ENCODE results near the gene SDHAF1. TPM values are rescaled to one million over a fixed set of nuclear protein-coding genes. Genes with fewer than 3 reads are reported as not detected.

The SDHAF1 gene
- total RNA-seq, 1 donor from 2014 or later = 4.6 TPM

GRCh38 chr19:36008336-36008978 is 13.5 kb downstream of the SDHAF1 start, which contains the start of gene SYNE4:
SYNE4 (minus strand) TSS chr19:36008813; CDS start chr19:36008681, 132 bp downstream.
- Mint-ChIP-seq H3K27me3 (ENCODE audit: insufficient read depth, low read depth) (peaks cover 13% of the 10 kb centered on the region), H3K27ac (peak within 1 kb of the TSS; percentile 78), H3K36me3 (no peaks in the 10 kb centered on the region), H3K4me1 (peaks cover 17% of the 10 kb centered on the region), H3K4me3 (peak within 1 kb of the TSS; percentile 76), H3K9me3 (peaks cover 4% of the 10 kb centered on the region)
- Histone ChIP-seq H3K27me3 (no peaks in the 10 kb centered on the region), H4K20me1 (ENCODE audit: low read depth) (no peaks in the 10 kb centered on the region), H3K27ac (no peak within 1 kb of the TSS), H3K4me3 (peak within 1 kb of the TSS; percentile 55), H3K36me3 (no peaks in the 10 kb centered on the region), H3K4me2 (peak within 1 kb of the TSS; percentile 94), H3K9me3 (ENCODE audit: low read depth) (no peaks in the 10 kb centered on the region), H2AFZ (replicated peaks) (no peak within 1 kb of the TSS), H3F3A (ENCODE audit: low read depth) (peaks cover 8% of the 10 kb centered on the region), H3K79me2 (ENCODE audit: low read depth) (peaks cover 9% of the 10 kb centered on the region), H3K4me1 (peaks cover 16% of the 10 kb centered on the region), H3K9ac (no peak within 1 kb of the TSS)
- TF ChIP-seq CTCF (IDR thresholded peaks at IDR 0.05) (no peak), EZH2 (IDR thresholded peaks at IDR 0.05) (no peak), EZH2phosphoT487 (IDR thresholded peaks at IDR 0.05) (no peak)
- peak; percentile 75 for DNase-seq (ENCODE audit: low spot score)

- peak; percentile 84 for DNase-seq (ENCODE audit: low spot score)
- H3K9me3 Mint-ChIP-seq = peaks cover 4% of the 10 kb centered on the region
- Histone ChIP-seq H3K9ac (no peak overlapping the region), H3K27me3 (no peaks in the 10 kb centered on the region), H3K79me2 (ENCODE audit: low read depth) (peaks cover 13% of the 10 kb centered on the region), H3K4me3 (peak overlapping the region; percentile 55), H3K9me3 (ENCODE audit: low read depth) (no peaks in the 10 kb centered on the region), H3K27ac (no peak overlapping the region), H3K4me1 (peaks cover 17% of the 10 kb centered on the region), H2AFZ (replicated peaks) (no peak overlapping the region), H3K36me3 (no peaks in the 10 kb centered on the region), H3K4me2 (peak overlapping the region; percentile 94), H3F3A (ENCODE audit: low read depth) (peaks cover 8% of the 10 kb centered on the region), H4K20me1 (ENCODE audit: low read depth) (no peaks in the 10 kb centered on the region)
- no peak overlapping the region for H3K27ac Mint-ChIP-seq
- H3K4me1 Mint-ChIP-seq = peaks cover 25% of the 10 kb centered on the region
- peaks cover 16% of the 10 kb centered on the region for H3K27me3 Mint-ChIP-seq (ENCODE audit: insufficient read depth, low read depth)
- no peak for TF ChIP-seq CTCF (IDR thresholded peaks at IDR 0.05)
- no peak for TF ChIP-seq EZH2phosphoT487 (IDR thresholded peaks at IDR 0.05)
- no peak for TF ChIP-seq EZH2 (IDR thresholded peaks at IDR 0.05)
- peak overlapping the region; percentile 76 for H3K4me3 Mint-ChIP-seq
- H3K36me3 Mint-ChIP-seq = no peaks in the 10 kb centered on the region
Measured at GRCh38 chr19:36009220-36009619, 14.2 kb downstream of the SDHAF1 start.

- H3K27ac Mint-ChIP-seq = no peak overlapping the region
- Histone ChIP-seq H3K4me1 (peaks cover 17% of the 10 kb centered on the region), H3K27ac (no peak overlapping the region), H3F3A (ENCODE audit: low read depth) (peaks cover 8% of the 10 kb centered on the region), H3K4me2 (peak overlapping the region; percentile 94), H3K4me3 (peak overlapping the region; percentile 55), H4K20me1 (ENCODE audit: low read depth) (no peaks in the 10 kb centered on the region), H3K79me2 (ENCODE audit: low read depth) (peaks cover 13% of the 10 kb centered on the region), H3K9me3 (ENCODE audit: low read depth) (no peaks in the 10 kb centered on the region), H2AFZ (replicated peaks) (no peak overlapping the region), H3K9ac (no peak overlapping the region), H3K27me3 (no peaks in the 10 kb centered on the region), H3K36me3 (no peaks in the 10 kb centered on the region)
- no peaks in the 10 kb centered on the region for H3K36me3 Mint-ChIP-seq
- no peak for TF ChIP-seq EZH2 (IDR thresholded peaks at IDR 0.05)
- no peak for TF ChIP-seq CTCF (IDR thresholded peaks at IDR 0.05)
- TF ChIP-seq EZH2phosphoT487 (IDR thresholded peaks at IDR 0.05) = no peak
- H3K27me3 Mint-ChIP-seq (ENCODE audit: insufficient read depth, low read depth) = peaks cover 16% of the 10 kb centered on the region
- peaks cover 4% of the 10 kb centered on the region for H3K9me3 Mint-ChIP-seq
- H3K4me1 Mint-ChIP-seq = peaks cover 31% of the 10 kb centered on the region
- DNase-seq (ENCODE audit: low spot score) = no peak
- peak overlapping the region; percentile 76 for H3K4me3 Mint-ChIP-seq
Measured at GRCh38 chr19:36009633-36010379, 14.8 kb downstream of the SDHAF1 start.

Data from neural progenitor cell (in vitro differentiated cells).